IMR-90 (cell line): ENCODE data around the gene MAP2K2.

Experiments
- CEBPB ChIP-seq: IDR thresholded peaks from 2 replicates; pipeline ENCODE4 v1.6.1; 2012; ENCODE audit warnings: low read depth, low read length, improper control_type of control experiment
- MAFK ChIP-seq: IDR thresholded peaks from 2 replicates; pipeline ENCODE4 v1.6.1; 2012; ENCODE audit warnings: low read depth, low read length, improper control_type of control experiment
- MXI1 ChIP-seq: IDR thresholded peaks from 2 replicates; pipeline ENCODE4 v1.6.1; 2012; ENCODE audit warnings: low read depth, mild to moderate bottlenecking, low read length, moderate library complexity, borderline replicate concordance
- NFE2L2 ChIP-seq: fragments of 150-350 bp; IDR thresholded peaks from 2 replicates; pipeline ENCODE4 v1.6.1; 2016; ENCODE audit warnings: low read depth, mild to moderate bottlenecking, low read length
- POLR2A ChIP-seq: IDR thresholded peaks from 2 replicates; pipeline ENCODE4 v1.6.1; 2012; ENCODE audit warnings: mild to moderate bottlenecking, low read depth, low read length
- RAD21 ChIP-seq: IDR thresholded peaks from 2 replicates; pipeline ENCODE4 v1.6.1; 2012; ENCODE audit warnings: low read length, improper control_type of control experiment
- RFX5 ChIP-seq: IDR thresholded peaks from 2 replicates; pipeline ENCODE4 v1.8.0; 2012; ENCODE audit warnings: low read depth, mild to moderate bottlenecking, low read length, moderate library complexity
- SMC3 ChIP-seq: fragments of 150-350 bp; IDR thresholded peaks from 2 replicates; pipeline ENCODE4 v1.6.1; 2016; ENCODE audit warnings: low read depth, mild to moderate bottlenecking, antibody characterized with exemption, low read length, moderate library complexity
- TF ChIP-seq, protein P1 (sequence below): conservative IDR thresholded peaks from 2 replicates; pipeline ENCODE4 v1.5.1; 2012; ENCODE audit warnings: mild to moderate bottlenecking, low read depth, low read length, improper control_type of control experiment
- TF ChIP-seq, protein P2 (sequence below): fragments of 150-350 bp; IDR thresholded peaks from 2 replicates; pipeline ENCODE4 v1.6.1; 2016; ENCODE audit warnings: low read depth, mild to moderate bottlenecking, low read length, moderate library complexity, borderline replicate concordance

DNA sequence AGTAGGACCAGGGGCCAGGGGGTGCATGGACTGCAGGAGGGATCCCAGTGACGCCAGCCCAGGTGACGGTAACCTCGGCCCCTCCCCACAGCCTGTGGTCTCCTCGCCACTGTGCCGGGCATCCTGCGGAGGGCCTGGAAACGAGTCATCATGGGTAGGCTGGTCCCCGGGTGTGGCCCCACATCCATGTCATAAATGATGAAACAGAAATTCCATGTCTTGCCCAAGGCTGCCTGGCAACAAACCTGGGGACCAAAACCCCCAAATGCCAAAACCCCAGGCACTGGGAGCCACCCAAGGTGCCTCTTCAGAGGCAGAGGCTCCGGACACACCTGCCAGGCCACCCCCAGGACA lies 20.9 kb downstream of the MAP2K2 start:
- TF ChIP-seq CEBPB (no peak), POLR2A (no peak), RAD21 (no peak), MAFK (no peak), SMC3 (no peak), MXI1 (no peak), RFX5 (no peak), NFE2L2 (no peak)
- TF ChIP-seq, protein P1, sequence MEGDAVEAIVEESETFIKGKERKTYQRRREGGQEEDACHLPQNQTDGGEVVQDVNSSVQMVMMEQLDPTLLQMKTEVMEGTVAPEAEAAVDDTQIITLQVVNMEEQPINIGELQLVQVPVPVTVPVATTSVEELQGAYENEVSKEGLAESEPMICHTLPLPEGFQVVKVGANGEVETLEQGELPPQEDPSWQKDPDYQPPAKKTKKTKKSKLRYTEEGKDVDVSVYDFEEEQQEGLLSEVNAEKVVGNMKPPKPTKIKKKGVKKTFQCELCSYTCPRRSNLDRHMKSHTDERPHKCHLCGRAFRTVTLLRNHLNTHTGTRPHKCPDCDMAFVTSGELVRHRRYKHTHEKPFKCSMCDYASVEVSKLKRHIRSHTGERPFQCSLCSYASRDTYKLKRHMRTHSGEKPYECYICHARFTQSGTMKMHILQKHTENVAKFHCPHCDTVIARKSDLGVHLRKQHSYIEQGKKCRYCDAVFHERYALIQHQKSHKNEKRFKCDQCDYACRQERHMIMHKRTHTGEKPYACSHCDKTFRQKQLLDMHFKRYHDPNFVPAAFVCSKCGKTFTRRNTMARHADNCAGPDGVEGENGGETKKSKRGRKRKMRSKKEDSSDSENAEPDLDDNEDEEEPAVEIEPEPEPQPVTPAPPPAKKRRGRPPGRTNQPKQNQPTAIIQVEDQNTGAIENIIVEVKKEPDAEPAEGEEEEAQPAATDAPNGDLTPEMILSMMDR, result no peak
- TF ChIP-seq, protein P2, sequence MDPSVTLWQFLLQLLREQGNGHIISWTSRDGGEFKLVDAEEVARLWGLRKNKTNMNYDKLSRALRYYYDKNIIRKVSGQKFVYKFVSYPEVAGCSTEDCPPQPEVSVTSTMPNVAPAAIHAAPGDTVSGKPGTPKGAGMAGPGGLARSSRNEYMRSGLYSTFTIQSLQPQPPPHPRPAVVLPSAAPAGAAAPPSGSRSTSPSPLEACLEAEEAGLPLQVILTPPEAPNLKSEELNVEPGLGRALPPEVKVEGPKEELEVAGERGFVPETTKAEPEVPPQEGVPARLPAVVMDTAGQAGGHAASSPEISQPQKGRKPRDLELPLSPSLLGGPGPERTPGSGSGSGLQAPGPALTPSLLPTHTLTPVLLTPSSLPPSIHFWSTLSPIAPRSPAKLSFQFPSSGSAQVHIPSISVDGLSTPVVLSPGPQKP, result no peak
